Measurements from ENCODE around the gene IFNGR2.
"Not testable (repeated sequence)": the region's sequence is repeated elsewhere in the genome, so short reads cannot be mapped to it uniquely, and the experiment has no call there.

Gene IFNGR2

DNA sequence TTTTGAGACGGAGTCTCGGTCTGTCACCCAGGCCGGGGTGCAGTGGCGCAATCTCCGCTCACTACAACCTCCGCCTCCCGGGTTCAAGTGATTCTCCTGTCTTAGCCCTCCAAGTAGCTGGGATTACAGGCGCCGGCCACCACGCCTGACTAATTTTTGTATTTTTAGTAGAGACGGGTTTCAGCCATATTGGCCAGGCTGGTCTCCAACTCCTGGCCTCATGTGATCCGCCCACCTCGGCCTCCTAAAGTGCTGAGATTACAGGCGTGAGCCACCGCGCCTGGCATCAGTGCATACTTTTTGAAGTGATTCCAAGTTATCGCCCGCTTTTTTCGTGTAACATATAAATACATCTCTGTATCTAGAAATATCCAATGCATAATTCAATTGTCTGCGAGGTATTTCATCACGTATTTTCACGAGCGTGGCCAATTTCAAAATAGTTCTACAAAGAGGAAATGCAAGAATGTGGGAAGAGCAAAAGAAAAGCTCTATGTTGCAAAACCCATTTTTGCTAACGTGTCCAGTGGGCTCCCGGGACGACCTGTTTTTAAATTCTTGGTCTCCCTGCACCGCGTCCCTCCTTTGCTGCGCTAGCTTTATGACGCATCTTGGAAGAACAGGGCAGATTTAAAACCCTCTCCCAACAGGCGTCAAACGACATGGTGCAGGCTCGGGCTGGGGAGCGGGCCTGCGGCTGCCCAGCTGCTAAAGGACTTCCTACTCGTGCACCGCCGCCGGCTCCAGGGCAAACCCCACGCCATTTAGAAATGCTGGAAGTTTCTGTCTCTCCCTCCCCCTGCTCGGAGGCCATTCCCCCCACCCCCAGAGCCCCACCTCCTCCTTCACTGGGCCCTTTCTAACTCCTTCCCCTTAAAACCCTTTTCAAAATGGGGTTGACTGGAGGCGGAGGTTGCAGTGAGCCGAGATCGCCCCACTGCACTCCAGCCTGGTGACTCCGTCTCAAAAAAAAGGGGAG lies 923 bp upstream of the IFNGR2 start:
- DNase-seq (ENCODE audit: low read depth, low spot score), result no peak

DNA sequence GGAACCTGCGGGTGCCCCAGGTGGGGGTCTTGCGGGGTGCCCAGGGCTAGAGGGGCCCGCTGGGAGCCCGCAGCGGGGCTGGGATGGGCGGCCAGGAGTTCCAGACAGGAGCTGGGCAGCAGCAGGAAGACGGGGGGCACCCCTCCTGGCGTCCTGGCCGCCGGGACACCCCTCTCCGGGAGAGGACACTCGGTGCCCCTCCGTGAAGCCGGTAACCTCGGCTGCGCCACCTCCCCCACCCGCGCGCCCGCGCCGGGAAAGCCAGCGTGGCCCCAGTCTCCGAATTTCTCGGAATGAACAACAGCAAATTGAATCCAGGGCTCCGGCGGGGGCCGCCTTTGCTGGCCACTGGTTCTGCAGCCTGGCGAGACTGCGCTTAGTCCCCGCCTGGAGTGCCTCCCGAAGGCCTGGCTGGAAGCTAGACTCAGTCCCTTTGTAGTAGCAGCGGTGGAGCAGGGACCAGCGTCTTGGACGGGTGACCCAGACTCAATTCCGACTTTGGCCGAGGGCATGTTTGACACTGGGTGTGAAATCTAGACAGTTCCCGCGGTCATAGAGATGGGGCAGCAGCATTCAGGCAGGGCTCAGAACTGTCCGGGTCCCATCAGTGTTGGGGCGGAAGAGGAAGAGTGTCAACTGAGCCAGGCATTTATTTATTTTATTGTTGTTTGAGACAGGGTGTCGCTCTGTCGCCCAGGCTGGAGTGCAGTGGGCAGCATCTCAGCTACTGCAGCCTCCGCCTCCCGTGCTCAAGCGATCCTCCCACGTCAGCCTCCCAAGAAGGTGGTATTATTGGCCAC lies 773 bp downstream of the IFNGR2 start:
- no peak for DNase-seq (ENCODE audit: low read depth, low spot score)

DNA sequence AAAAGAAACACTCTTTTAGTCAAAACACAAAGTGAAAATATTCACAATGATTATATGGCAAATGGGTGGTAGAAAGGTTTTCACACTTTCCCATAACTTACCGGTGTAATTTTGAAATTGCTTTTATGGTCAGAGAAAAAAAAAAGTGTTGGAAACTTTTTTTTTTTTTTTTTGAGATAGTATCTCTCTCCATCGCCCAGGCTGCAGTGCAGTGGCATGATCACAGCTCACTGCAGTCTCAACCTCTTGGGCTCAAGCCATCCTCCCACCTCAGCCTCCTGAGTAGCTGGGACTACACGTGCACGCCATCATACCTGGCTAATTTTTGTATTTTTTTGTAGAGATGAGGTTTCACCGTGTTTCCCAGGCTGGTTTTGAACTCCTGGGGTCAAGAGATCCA lies 3.3 kb downstream of the IFNGR2 start:
- no peak for DNase-seq (ENCODE audit: low read depth, low spot score)

DNA sequence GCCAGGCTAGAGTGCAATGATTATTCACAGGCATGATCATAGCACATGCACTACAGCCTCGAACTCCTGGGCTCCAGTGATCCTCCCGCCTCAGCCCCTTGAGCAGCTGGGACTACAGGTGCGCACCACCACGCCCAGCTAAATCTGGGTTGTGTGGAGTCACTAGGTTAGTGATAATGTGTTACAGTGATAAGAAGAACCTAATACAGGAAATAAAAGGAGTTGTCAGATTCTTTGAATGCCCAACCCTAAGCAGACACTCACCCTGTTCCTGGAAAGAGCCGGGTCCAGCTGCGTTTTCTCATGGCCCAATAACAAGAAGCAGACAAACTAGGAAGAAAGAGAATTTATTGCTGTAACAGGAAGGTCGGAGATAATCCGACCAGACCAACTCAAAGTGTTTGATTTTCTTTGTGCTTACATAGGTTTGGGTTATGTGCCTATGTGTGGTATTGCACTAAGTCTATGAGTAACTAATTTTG lies 8.8 kb downstream of the IFNGR2 start:
- no peak for DNase-seq (ENCODE audit: low read depth, low spot score)

DNA sequence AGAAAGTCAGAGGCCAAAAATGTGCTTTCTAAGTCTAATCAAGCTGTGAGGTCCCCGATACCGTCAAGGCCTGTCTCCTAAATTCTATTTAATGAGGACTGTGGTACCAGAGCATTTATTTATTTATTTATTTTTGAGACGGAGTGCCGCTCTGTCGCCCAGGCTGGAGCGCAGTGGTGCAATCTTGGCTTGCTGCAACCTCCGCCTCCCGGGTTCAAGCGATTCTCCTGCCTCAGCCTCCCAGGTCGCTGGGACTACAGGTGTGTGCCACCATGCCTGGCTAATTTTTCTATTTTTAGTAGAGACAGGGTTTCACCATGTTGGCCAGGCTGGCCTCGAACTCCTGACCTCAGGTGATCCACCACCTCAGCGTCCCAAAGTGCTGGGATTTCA lies 9.2 kb downstream of the IFNGR2 start:
- not testable (repeated sequence) for DNase-seq (ENCODE audit: low read depth, low spot score)

DNA sequence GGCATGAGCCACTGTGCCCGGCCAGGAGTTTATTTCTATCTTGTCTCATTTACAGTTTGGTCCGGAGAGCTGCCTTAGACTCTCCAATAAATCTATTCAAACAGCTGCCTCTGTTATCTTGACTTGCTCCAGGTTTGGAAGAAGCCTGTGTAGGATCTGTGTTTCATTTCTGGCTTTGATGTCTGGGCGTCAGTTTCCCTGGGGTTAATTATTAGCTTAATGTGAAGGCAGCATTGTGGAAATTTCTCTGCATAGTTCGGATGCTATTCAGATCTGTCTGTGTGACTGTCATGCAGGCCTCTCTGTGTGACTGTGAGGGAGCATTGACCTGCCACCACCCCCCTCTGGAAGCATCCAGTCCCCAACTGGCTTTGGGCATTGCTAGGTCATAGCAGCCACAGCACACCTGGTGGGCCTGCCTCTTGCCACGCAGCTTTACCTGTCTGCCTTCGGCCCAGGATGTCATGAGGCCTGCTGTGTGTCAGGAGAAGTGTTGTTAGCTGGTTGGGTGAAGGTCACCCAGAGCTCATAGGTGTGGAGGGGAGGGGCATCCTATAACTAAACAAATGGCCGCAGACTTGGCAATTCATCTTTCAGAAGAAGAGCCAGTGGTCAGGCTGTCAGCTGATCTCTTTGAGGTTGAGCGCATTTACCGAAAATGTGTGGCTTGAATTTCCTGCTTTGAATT lies 9.8 kb downstream of the IFNGR2 start:
- no peak for DNase-seq (ENCODE audit: low read depth, low spot score)

DNA sequence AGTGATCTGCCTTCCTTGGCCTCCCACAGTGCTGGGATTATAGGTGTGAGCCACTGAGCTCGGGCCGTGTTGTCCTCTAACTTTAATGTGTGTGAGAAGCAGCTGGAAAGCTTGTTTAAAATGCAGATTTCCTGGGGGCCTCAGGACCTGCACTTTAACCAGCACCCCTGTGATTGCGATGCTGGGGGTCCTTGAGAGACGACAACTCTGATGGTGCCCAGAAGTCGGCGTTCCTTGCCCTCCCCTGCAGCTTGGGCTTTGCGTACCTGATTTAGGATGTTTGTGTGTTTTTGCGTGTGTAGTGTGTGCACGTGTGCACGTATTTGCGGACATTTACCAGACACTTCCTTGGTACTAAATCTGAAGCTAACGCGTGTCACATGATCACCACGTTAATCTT lies 10.9 kb downstream of the IFNGR2 start:
- DNase-seq (ENCODE audit: low read depth, low spot score), result no peak

DNA sequence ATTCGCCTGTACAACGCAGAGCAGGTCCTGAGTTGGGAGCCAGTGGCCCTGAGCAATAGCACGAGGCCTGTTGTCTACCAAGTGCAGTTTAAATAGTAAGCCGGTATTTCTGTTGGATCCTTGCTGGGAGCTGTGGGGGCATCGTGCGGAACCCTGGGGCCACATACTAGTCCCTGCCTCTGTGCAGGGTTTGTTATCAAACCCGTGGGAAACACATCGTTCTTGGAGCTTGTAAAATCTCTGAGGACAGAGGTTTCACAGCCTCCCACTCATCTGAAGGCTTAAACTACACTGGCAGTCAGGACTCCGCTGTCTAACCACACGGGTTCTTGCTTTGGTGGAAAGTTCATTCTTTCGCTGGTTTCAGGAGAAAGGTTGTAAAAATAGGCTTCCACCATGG lies 11.7 kb downstream of the IFNGR2 start:
- no peak for DNase-seq (ENCODE audit: low read depth, low spot score)

DNA sequence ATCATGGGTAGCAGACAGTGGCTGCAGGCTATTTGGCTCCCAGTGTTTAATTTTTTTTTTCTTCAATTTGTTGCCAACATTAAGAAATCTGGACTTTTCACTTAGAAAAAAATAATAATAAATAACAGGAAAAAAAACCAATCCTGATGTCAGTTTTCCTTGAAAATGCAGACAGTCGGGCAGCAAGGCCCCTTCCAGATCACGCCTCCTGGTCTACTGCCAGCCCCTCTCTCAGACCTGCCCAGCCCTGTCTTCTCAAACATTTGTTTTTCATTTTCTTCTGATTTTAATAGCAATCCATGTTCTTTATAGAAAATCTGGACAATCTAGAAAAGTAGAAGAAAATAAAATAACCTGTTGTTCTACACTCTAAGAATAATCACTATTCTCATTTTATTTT lies 15.5 kb downstream of the IFNGR2 start:
- no peak for DNase-seq (ENCODE audit: low read depth, low spot score)

DNA sequence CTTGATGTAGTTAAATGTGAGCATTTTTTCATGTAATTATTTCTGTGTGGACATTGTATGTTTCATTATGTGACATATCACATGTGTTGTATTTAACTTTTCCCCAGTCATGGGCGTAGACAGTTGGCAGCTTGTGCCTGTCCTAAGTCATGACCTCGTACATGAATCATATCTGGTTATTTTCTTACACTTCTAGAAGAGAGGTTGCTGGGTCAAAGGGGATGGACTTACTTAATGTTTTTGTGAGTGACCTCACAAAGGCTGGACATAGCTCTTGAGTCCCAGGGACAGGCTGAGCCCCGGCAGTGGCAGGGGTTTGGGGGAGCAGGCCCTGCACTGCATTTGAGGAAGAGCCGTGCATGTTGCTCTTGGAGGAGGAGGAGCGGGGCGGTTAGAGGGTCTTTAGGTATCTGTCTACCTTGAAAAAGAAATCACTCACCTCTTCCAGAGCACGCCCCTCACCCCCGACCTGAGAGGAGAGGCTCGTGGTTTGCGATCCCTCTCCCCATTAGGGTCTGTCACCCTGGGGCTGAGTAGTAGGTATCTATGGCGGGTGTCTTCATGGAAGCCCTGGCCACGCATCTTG lies 16.4 kb downstream of the IFNGR2 start:
- DNase-seq (ENCODE audit: low read depth, low spot score), result no peak

DNA sequence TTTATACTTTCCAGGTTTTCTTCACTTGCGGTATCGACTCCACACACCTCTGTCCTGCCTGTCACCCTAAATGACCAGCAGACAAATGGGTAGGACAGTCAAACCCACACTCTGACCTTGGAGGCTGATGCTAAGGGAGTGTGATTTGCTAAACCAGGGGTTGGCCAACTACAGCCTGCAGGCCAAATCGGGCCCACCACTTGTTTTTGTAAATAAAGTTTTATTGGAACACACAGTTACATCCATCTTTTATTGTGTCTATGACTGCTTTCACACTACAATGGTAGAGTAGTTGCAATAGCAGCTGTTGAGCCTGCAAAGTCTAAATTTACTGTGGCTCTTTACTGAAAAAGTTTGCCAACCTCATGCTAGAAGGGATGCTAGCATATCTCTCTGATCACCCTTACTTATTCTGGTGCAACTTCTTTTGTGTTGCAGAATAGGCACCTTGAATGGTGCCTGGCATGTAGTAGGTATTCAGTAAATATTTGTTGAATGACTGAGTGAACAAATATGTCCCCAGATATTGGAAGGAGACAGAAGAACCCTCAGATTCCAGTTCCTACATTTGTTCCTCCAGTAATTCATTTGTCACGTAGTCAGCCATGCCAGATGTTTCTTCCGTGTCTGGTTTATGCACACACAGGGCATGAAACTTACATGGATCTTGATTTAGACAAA lies 18.6 kb downstream of the IFNGR2 start:
- DNase-seq (ENCODE audit: low read depth, low spot score), result no peak

DNA sequence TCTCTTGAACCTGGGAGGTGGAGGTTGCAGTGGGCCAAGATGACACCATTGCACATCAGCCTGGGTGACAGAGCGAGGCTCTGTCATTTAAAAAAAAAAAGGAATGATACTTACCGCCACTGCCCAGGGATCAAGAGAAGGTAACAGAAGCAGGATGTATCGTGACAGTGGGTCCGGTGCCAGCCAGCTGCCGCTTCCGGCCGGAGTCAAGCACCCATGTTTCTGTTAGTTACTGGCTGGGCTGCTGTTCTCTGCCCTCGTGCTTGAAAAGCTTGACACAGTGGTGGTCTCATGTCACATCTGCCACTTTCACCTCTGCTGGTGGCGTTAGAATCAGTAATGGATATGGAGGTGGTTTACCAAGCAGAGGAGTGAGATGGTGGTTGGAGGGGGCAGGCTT lies 21.0 kb downstream of the IFNGR2 start:
- DNase-seq (ENCODE audit: low read depth, low spot score), result no peak

DNA sequence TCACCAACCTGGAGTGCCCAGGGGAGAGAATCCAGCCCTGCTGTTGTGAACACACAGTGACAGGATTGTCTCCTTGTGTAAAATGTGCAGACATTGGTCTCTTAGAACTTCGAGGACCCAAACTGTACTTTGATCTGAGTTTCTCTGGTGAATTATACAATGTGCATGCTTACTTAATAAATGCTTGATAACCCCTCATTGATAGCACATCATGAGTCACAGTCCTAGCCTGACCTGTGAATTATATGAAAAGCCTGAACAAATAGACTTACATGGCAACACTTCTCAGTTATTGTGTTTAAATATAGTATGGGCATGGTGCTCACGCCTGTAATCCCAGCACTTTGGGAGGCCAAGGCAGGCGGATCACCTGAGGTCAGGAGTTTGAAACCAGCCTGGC lies 22.6 kb downstream of the IFNGR2 start:
- no peak for DNase-seq (ENCODE audit: low read depth, low spot score)

DNA sequence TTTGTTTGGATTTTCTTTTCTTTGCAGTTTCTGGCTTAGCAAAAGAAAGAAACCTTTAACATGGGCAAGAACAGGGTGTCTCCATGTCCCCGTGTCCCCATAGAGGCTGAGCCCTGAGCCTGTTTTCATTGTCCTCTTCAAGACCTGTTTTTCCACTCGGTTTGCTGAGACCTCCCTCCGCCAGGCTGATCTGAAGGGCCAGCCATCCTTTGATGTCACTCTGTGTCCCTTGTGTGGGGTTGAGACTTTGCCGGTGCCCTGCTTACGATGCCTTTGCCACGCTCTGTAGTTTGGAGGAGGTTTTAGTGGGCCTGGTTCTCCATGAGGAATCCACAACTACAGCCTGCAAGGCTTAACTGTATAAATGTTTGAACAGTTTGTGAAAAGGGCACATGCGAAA lies 23.8 kb downstream of the IFNGR2 start:
- no peak for DNase-seq (ENCODE audit: low read depth, low spot score)

DNA sequence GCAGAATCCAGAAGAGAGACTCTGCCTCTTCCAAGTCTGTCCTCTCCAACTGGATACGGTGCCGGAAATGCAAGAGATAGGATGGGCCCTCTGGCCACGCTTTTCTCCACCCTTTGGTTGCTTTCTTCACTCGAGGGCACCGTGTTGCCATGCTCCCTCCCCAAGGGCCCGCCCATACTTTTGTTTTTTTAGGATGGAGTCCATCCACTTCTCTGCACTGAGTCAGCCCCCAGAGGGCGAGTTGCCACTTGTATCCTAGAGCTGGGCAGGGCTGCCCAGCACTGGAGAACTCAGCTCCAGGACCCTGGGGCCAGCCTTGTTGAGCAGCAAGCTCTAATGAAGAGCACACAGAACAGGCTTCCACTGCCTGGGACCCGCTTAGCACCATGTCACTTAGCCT lies 25.5 kb downstream of the IFNGR2 start:
- DNase-seq (ENCODE audit: low read depth, low spot score), result no peak

DNA sequence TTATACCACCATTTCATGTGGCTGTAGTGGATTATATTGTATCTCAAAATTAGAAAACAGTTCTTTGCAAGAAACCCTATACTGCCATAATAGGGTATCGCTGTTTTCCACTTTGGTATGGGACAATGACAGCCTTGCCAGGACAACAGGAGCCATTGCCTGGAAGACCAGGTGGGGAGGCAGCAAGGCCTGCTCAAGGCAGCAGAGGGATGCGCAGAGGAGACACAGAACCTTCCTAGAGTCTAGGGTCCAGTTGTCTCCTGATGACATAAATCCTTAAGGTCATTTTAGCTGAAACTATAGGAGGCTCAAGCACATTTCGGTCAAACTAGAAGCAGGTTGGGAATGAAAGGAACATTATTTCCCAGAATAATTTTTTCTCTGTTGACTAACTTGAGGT lies 27.6 kb downstream of the IFNGR2 start:
- no peak for DNase-seq (ENCODE audit: low read depth, low spot score)

DNA sequence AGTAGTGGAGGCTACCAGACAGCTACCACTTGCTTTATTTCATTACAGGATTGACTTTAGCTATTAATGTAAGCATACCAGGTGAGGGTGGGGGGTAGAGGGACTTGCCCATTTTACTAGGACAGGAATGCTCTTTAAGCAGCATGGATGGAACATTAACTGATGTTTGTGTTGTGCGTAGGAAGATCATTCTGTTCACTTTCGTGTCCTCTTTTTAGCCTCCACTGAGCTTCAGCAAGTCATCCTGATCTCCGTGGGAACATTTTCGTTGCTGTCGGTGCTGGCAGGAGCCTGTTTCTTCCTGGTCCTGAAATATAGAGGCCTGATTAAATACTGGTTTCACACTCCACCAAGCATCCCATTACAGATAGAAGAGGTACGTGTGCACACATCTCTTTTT lies 29.3 kb downstream of the IFNGR2 start:
- no peak for DNase-seq (ENCODE audit: low read depth, low spot score)

DNA sequence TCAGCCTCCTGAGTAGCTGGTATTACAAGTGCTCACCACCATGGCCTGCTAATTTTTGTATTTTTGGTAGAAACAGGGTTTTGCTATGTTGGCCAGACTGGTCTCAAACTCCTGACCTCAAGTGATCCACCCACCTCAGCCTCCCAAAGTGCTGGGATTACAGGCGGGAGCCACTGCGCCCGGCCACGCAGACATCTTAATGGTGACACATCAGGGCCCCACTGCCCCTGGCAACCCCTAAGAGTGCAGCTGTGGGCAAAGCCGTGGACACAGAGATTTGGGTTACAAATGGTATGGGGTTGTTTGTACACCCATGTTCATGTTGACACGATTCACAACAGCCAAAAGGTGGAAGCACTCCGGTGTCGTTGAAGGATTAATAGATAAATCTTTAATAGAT lies 29.8 kb downstream of the IFNGR2 start:
- no peak for DNase-seq (ENCODE audit: low read depth, low spot score)

DNA sequence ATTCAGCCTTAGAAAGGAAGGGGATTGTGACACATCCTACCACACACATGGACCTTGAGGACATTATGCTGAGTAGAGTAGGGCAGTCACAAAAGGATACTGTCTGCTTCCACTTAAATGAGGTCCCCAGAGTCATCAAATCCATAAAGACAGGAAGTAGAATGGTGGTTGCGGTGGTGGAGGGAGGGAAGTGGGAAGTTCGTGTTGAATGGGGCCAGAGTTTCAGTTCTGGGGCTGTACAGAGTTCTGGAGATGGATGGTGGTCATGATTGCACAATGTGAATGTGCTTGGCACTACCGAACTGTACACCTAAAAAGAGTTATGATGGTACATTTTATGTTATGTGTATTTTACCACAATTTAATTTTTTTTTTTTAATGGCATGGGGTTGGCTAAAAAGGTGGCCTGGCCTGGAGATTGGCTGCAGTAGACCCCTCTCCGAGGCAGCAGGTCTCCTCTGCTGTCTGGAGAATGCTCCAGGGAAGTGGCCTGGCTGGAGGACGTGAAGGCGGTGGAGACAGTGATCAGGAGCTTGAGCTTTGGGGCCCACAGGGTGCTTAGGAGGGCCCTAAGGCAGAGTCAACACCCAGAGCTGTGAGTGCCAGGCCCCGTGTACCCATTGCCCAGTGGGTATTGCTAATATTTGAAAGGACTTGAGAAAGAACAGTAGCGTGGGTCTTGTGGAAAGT lies 30.4 kb downstream of the IFNGR2 start:
- no peak for DNase-seq (ENCODE audit: low read depth, low spot score)

DNA sequence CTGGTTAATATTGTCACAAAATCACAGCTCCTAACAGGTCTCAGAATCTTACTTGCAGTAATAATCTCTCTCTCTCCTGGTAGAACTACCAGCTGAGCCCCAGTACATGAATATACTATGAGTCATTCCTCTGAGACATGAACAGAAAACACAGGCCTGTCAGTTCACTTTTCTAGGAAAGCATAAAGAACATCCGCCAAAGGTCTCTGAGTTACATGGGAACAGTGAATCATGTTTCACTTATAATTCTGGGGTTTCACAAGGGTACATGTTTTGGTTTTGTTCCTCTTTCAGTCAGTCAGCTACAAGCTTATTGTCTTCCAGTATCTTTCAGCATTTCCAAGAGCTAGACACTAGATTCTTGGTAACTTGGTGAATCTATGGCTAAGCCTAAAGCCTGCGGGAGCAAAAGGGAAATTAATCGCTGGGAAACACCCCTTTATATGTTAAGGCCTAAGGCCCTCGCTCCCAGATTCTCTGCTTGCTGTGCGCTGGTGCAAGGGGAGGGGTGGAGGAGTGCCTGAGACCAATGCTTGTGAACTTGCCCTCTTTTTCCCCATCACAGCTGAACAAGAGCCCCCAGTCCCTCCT lies 31.7 kb downstream of the IFNGR2 start:
- DNase-seq (ENCODE audit: low read depth, low spot score), result no peak
